HepG2 (cell line): ENCODE results near the gene TTC23L. TPM values are rescaled to one million over a fixed set of nuclear protein-coding genes. Genes with fewer than 3 reads are reported as not detected.

Source experiments
- BORCS8-MEF2B ChIP-seq: sonication (generic); formaldehyde crosslinking; IDR thresholded peaks from 2 replicates; pipeline ENCODE4 v1.8.0; 2022; ENCODE audit warnings: mild to moderate bottlenecking, missing genetic modification reagents
- IKZF4 ChIP-seq: sonication (generic); formaldehyde crosslinking; IDR thresholded peaks from 2 replicates; pipeline ENCODE4 v1.5.1; 2020; ENCODE audit warnings: borderline replicate concordance, mild to moderate bottlenecking, low read depth, missing genetic modification reagents; ENCODE audit errors: not compliant biosample characterization
- MZF1 ChIP-seq: sonication (generic); formaldehyde crosslinking; IDR thresholded peaks from 2 replicates; pipeline ENCODE4 v1.8.1; 2023; ENCODE audit warnings: mild to moderate bottlenecking, missing genetic modification reagents, borderline replicate concordance
- RNF2 ChIP-seq: fragments of 450-650 bp; conservative IDR thresholded peaks from 2 replicates; pipeline ENCODE4 v1.6.1; 2016; ENCODE audit warnings: low read depth
- STAG1 ChIP-seq: sonication (generic); formaldehyde crosslinking; IDR thresholded peaks from 2 replicates; pipeline ENCODE4 v1.4.0; 2020; ENCODE audit warnings: missing genetic modification reagents
- TRIM24 ChIP-seq: sonication (generic); formaldehyde crosslinking; IDR thresholded peaks from 2 replicates; pipeline ENCODE4 v1.8.0; 2022; ENCODE audit warnings: mild to moderate bottlenecking, missing genetic modification reagents
- U2AF2 ChIP-seq: fragments of 200-400 bp; formaldehyde crosslinking; IDR thresholded peaks from 2 replicates; pipeline ENCODE4 v1.6.1; 2017; ENCODE audit warnings: low read depth, mild to moderate bottlenecking, low read length
- ZFP36L1 ChIP-seq: sonication (generic); formaldehyde crosslinking; IDR thresholded peaks from 2 replicates; pipeline ENCODE4 v1.8.0; 2022; ENCODE audit warnings: mild to moderate bottlenecking, missing genetic modification reagents, moderate library complexity
- ZNF441 ChIP-seq: sonication (generic); formaldehyde crosslinking; IDR thresholded peaks from 2 replicates; pipeline ENCODE4 v1.7.0; 2021; ENCODE audit warnings: missing genetic modification reagents, borderline replicate concordance
- ZNF446 ChIP-seq: sonication (generic); formaldehyde crosslinking; IDR thresholded peaks from 2 replicates; pipeline ENCODE4 v1.5.0; 2020; ENCODE audit warnings: mild to moderate bottlenecking, missing genetic modification reagents
- ZNF564 ChIP-seq: sonication (generic); formaldehyde crosslinking; IDR thresholded peaks from 2 replicates; pipeline ENCODE4 v1.8.1; 2023; ENCODE audit warnings: mild to moderate bottlenecking, missing genetic modification reagents
- ZNF605 ChIP-seq: sonication (generic); formaldehyde crosslinking; IDR thresholded peaks from 2 replicates; pipeline ENCODE4 v1.8.0; 2022; ENCODE audit warnings: mild to moderate bottlenecking, missing genetic modification reagents
- ZNF607 ChIP-seq: sonication (generic); formaldehyde crosslinking; IDR thresholded peaks from 2 replicates; pipeline ENCODE4 v1.5.1; 2020; ENCODE audit warnings: missing genetic modification reagents, mild to moderate bottlenecking, borderline replicate concordance
- polyA plus RNA-seq, 8 experiments: library from polyadenylated mRNA; depleted of rRNA in 3 of 8; stranded (reverse) in 7 of 8; unstranded in 1 of 8; fragments of >200 nt; fragmentation: Illumina TruSeq in 4 of 8; extraction: Trizol in 4 of 8; gene quantifications; 2 replicates each; pipeline versions ENCODE4 v1.2.1 to v1.2.3, GENCODE V29; 2011 to 2016; ENCODE audit warnings: low read depth in 4 of 8, missing spikeins in 1 of 8, mixed read lengths in 1 of 8; ENCODE audit not compliant: insufficient read depth in 1 of 8
- total RNA-seq, 5 experiments: library from RNA; depleted of rRNA; stranded (reverse); fragments of >200 nt; fragmentation: Illumina TruSeq; extraction: Trizol; gene quantifications; 2 replicates each; pipeline ENCODE4 v1.2.3, GENCODE V29; 2016; ENCODE audit warnings: low read depth in 1 of 5
- TF ChIP-seq, protein P1 (sequence below): sonication (generic); formaldehyde crosslinking; IDR thresholded peaks from 2 replicates; pipeline ENCODE4 v1.5.1; 2020; ENCODE audit warnings: missing genetic modification reagents, mild to moderate bottlenecking, borderline replicate concordance
- TF ChIP-seq, protein P2 (sequence below): sonication (generic); formaldehyde crosslinking; IDR thresholded peaks from 2 replicates; pipeline ENCODE4 v1.4.0; 2020; ENCODE audit warnings: missing genetic modification reagents, low read depth, mild to moderate bottlenecking, borderline replicate concordance
- TF ChIP-seq, protein P3 (sequence below): sonication (generic); formaldehyde crosslinking; IDR thresholded peaks from one replicate; pipeline ENCODE4 v1.5.1; 2020; ENCODE audit warnings: mild to moderate bottlenecking, missing genetic modification reagents; ENCODE audit errors: not compliant biosample characterization
- TF ChIP-seq, protein P4 (sequence below): sonication (generic); formaldehyde crosslinking; IDR thresholded peaks from 2 replicates; pipeline ENCODE4 v1.4.0; 2020; ENCODE audit warnings: missing genetic modification reagents, borderline replicate concordance
- TF ChIP-seq, protein P5 (sequence below): sonication (generic); formaldehyde crosslinking; IDR thresholded peaks from 2 replicates; pipeline ENCODE4 v1.4.0; 2020; ENCODE audit warnings: missing genetic modification reagents

Gene TTC23L
- total and polyA plus RNA-seq, 2 of the 13 experiments (the other 11 are each of a cell fraction or from before 2014, with no cell fraction given) = 0.37 to 1.4 TPM

DNA sequence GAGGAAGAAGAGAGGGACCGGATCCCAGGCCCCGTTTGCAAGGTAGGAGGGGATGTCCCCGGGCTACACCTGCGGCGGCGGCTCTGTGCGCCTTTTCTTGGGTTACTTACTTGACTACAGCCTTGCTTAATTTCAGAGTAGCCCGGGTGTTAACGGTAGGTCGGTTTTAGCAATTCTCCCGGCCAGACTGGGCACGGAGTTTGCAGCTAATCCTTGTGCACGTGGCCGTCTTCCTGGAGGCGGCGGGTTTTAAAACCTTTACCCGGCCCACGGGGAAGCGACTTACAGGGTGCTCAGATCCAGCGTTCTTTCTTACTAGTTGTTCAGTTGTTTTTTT is 76.9 kb downstream of the TTC23L start (continued):
- TF ChIP-seq, protein P1, sequence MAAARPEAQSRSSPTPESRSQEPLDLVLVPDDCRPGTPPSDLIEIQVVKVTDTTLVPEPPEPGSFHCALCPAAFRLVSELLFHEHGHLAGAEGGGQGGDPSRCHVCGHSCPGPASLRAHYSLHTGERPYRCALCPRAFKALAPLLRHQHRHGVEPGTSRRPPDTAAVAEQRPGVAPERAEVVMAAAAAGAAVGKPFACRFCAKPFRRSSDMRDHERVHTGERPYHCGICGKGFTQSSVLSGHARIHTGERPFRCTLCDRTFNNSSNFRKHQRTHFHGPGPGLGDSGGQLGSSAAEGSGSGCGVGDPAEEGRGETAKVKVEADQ = no peak
- TF ChIP-seq RNF2 (no peak), U2AF2 (no peak), STAG1 (CRISPR knock-in tag) (no peak), ZNF441 (CRISPR knock-in tag) (no peak), ZFP36L1 (no peak), ZNF446 (CRISPR knock-in tag) (no peak), ZNF605 (CRISPR knock-in tag) (peak; percentile 32; the same call in 1 of the 2 replicates), IKZF4 (CRISPR knock-in tag) (no peak), ZNF607 (CRISPR knock-in tag) (0 out of 2 replicates have a peak, but pooled peaks have one; percentile 33), MZF1 (CRISPR knock-in tag) (no peak), TRIM24 (CRISPR knock-in tag) (no peak), BORCS8-MEF2B (CRISPR knock-in tag) (no peak), ZNF564 (peak; percentile 6; the same call in 1 of the 2 replicates)
- TF ChIP-seq, protein P2, sequence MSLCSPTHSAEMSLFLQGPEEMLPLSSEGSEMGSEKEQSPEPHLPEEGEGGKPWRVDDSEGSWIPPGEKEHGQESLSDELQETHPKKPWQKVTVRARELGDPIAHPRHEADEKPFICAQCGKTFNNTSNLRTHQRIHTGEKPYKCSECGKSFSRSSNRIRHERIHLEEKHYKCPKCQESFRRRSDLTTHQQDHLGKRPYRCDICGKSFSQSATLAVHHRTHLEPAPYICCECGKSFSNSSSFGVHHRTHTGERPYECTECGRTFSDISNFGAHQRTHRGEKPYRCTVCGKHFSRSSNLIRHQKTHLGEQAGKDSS = no peak
- TF ChIP-seq, protein P3, sequence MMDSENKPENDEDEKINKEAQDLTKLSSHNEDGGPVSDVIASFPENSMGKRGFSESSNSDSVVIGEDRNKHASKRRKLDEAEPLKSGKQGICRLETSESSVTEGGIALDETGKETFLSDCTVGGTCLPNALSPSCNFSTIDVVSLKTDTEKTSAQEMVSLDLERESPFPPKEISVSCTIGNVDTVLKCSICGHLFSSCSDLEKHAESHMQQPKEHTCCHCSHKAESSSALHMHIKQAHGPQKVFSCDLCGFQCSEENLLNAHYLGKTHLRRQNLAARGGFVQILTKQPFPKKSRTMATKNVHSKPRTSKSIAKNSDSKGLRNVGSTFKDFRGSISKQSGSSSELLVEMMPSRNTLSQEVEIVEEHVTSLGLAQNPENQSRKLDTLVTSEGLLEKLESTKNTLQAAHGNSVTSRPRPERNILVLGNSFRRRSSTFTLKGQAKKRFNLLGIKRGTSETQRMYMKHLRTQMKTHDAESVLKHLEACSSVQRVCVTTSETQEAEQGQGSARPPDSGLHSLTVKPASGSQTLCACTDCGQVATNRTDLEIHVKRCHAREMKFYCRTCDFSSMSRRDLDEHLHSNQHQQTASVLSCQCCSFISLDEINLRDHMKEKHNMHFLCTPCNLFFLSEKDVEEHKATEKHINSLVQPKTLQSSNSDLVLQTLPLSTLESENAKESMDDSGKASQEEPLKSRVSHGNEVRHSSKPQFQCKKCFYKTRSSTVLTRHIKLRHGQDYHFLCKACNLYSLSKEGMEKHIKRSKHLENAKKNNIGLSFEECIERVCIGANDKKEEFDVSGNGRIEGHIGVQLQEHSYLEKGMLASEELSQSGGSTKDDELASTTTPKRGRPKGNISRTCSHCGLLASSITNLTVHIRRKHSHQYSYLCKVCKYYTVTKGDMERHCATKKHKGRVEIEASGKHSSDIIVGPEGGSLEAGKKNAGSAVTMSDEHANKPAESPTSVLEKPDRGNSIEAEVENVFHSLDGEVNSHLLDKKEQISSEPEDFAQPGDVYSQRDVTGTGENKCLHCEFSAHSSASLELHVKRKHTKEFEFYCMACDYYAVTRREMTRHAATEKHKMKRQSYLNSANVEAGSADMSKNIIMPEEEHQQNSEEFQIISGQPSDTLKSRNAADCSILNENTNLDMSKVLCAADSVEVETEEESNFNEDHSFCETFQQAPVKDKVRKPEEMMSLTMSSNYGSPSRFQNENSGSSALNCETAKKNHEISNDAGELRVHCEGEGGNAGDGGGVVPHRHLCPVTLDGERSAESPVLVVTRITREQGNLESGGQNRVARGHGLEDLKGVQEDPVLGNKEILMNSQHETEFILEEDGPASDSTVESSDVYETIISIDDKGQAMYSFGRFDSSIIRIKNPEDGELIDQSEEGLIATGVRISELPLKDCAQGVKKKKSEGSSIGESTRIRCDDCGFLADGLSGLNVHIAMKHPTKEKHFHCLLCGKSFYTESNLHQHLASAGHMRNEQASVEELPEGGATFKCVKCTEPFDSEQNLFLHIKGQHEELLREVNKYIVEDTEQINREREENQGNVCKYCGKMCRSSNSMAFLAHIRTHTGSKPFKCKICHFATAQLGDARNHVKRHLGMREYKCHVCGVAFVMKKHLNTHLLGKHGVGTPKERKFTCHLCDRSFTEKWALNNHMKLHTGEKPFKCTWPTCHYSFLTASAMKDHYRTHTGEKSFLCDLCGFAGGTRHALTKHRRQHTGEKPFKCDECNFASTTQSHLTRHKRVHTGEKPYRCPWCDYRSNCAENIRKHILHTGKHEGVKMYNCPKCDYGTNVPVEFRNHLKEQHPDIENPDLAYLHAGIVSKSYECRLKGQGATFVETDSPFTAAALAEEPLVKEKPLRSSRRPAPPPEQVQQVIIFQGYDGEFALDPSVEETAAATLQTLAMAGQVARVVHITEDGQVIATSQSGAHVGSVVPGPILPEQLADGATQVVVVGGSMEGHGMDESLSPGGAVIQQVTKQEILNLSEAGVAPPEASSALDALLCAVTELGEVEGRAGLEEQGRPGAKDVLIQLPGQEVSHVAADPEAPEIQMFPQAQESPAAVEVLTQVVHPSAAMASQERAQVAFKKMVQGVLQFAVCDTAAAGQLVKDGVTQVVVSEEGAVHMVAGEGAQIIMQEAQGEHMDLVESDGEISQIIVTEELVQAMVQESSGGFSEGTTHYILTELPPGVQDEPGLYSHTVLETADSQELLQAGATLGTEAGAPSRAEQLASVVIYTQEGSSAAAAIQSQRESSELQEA = no peak
- TF ChIP-seq, protein P4, sequence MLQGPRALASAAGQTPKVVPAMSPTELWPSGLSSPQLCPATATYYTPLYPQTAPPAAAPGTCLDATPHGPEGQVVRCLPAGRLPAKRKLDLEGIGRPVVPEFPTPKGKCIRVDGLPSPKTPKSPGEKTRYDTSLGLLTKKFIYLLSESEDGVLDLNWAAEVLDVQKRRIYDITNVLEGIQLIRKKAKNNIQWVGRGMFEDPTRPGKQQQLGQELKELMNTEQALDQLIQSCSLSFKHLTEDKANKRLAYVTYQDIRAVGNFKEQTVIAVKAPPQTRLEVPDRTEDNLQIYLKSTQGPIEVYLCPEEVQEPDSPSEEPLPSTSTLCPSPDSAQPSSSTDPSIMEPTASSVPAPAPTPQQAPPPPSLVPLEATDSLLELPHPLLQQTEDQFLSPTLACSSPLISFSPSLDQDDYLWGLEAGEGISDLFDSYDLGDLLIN (CRISPR knock-in tag) = no peak
- TF ChIP-seq, protein P5, sequence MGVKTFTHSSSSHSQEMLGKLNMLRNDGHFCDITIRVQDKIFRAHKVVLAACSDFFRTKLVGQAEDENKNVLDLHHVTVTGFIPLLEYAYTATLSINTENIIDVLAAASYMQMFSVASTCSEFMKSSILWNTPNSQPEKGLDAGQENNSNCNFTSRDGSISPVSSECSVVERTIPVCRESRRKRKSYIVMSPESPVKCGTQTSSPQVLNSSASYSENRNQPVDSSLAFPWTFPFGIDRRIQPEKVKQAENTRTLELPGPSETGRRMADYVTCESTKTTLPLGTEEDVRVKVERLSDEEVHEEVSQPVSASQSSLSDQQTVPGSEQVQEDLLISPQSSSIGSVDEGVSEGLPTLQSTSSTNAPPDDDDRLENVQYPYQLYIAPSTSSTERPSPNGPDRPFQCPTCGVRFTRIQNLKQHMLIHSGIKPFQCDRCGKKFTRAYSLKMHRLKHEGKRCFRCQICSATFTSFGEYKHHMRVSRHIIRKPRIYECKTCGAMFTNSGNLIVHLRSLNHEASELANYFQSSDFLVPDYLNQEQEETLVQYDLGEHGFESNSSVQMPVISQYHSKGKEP (CRISPR knock-in tag) = no peak
